Adrenal gland (tissue), 5 donors: ENCODE results near the gene CREB3L1.

ENCODE experiments used
- CTCF ChIP-seq, 6 experiments: fragments of 450-650 bp in 4 of 6; fragments of 200-600 bp in 2 of 6; sonication (generic) in 1 of 6; IDR thresholded peaks; 1 replicate in 5 of 6; 2 replicates in 1 of 6; pipeline versions ENCODE4 v1.5.1 to v1.8.0; 2016 to 2021; ENCODE audit warnings: antibody characterized with exemption in 6 of 6, mild to moderate bottlenecking in 2 of 6, moderate library complexity in 1 of 6
- POLR2A ChIP-seq, 2 donors: fragments of 450-650 bp; IDR thresholded peaks; one replicate each; pipeline ENCODE4 v1.6.1; 2017; ENCODE audit warnings: antibody characterized with exemption in 2 of 2, mild to moderate bottlenecking in 2 of 2, moderate library complexity in 1 of 2
- donor health status: DM: no; HTN: no; CAD: no.

GRCh38 chr11:46253258-46254132 lies 24.0 kb upstream of the CREB3L1 start:
- no peak for TF ChIP-seq POLR2A (IDR thresholded peaks at IDR 0.05)
- no peak for TF ChIP-seq CTCF (IDR thresholded peaks at IDR 0.05)
